K562 (cell line): ENCODE results near the gene ENTREP3. TPM values are rescaled to one million over a fixed set of nuclear protein-coding genes. Genes with fewer than 3 reads are reported as not detected.

Experiments
- ASH1L ChIP-seq: fragments of 450-650 bp; IDR thresholded peaks from 2 replicates; pipeline ENCODE4 v1.6.1; 2018; ENCODE audit warnings: borderline replicate concordance, mild to moderate bottlenecking, low read depth; ENCODE audit not compliant: partially characterized antibody
- BRD9 ChIP-seq: fragments of 450-650 bp; IDR thresholded peaks from 2 replicates; pipeline ENCODE4 v1.6.1; 2018; ENCODE audit warnings: low read depth; ENCODE audit not compliant: partially characterized antibody
- CBX1 ChIP-seq: sonication (generic); IDR thresholded peaks from 2 replicates; pipeline ENCODE4 v1.6.1; 2016; ENCODE audit warnings: antibody characterized with exemption, low read depth, mild to moderate bottlenecking
- FOXJ2 ChIP-seq: fragments of 200-800 bp; sonication (Bioruptor generic); IDR thresholded peaks from 2 replicates; pipeline ENCODE4 v1.6.1; 2016; ENCODE audit warnings: missing genetic modification characterization, missing compliant biosample characterization
- HDAC1 ChIP-seq, 2 experiments: fragments of 450-650 bp; IDR thresholded peaks; 2 replicates each; pipeline ENCODE4 v1.6.1; 2016 to 2017; ENCODE audit warnings: inconsistent platforms in 1 of 2, mild to moderate bottlenecking in 1 of 2, moderate library complexity in 1 of 2
- MTA1 ChIP-seq: fragments of 450-650 bp; IDR thresholded peaks from 2 replicates; pipeline ENCODE4 v1.6.1; 2017; ENCODE audit warnings: borderline replicate concordance
- MYBL2 ChIP-seq, 2 experiments: fragments of 450-650 bp in 1 of 2; sonication (generic) in 1 of 2; formaldehyde crosslinking in 1 of 2; IDR thresholded peaks; 2 replicates each; pipeline versions ENCODE4 v1.6.1 to v1.8.1; 2017 to 2022; ENCODE audit warnings: borderline replicate concordance in 1 of 2, inconsistent platforms in 1 of 2, low read depth in 1 of 2, mild to moderate bottlenecking in 1 of 2, missing genetic modification reagents in 1 of 2, moderate library complexity in 1 of 2
- NFIX ChIP-seq: fragments of 250-450 bp; sonication (Bioruptor Pico); IDR thresholded peaks from 2 replicates; pipeline ENCODE4 v1.4.0; 2020; ENCODE audit warnings: low read depth, mild to moderate bottlenecking, moderate library complexity
- NKRF ChIP-seq: fragments of 450-650 bp; IDR thresholded peaks from 2 replicates; pipeline ENCODE4 v1.6.1; 2016; ENCODE audit warnings: borderline replicate concordance
- NR3C1 ChIP-seq: sonication (generic); formaldehyde crosslinking; IDR thresholded peaks from 2 replicates; pipeline ENCODE4 v1.8.1; 2022; ENCODE audit warnings: missing genetic modification reagents
- PCBP2 ChIP-seq: fragments of 200-400 bp; formaldehyde crosslinking; IDR thresholded peaks from 2 replicates; pipeline ENCODE4 v1.6.1; 2018; ENCODE audit warnings: low read length, low read depth, mild to moderate bottlenecking, moderate library complexity; ENCODE audit not compliant: poor library complexity, severe bottlenecking
- PURB ChIP-seq: sonication (generic); formaldehyde crosslinking; IDR thresholded peaks from 2 replicates; pipeline ENCODE4 v1.9.0; 2021; ENCODE audit warnings: low read depth, mild to moderate bottlenecking, missing genetic modification reagents
- SMARCA5 ChIP-seq: fragments of 450-650 bp; IDR thresholded peaks from 2 replicates; pipeline ENCODE4 v1.6.1; 2016
- SNRNP70 ChIP-seq: fragments of 200-400 bp; formaldehyde crosslinking; optimal IDR thresholded peaks from 2 replicates; pipeline ENCODE3; 2017; ENCODE audit warnings: low read depth, low read length
- SRSF1 ChIP-seq: fragments of 200-400 bp; formaldehyde crosslinking; IDR thresholded peaks from 2 replicates; pipeline ENCODE4 v1.6.1; 2017; ENCODE audit warnings: mild to moderate bottlenecking, low read depth, low read length, moderate library complexity
- STAT5A ChIP-seq: IDR thresholded peaks from 2 replicates; pipeline ENCODE4 v1.6.1; 2012; ENCODE audit warnings: low read length, inconsistent platforms, borderline replicate concordance
- TBL1XR1 ChIP-seq, 2 experiments: IDR thresholded peaks; 2 replicates each; pipeline ENCODE4 v1.6.1; 2012; ENCODE audit warnings: improper control_type of control experiment in 2 of 2, low read length in 2 of 2, mild to moderate bottlenecking in 1 of 2
- TCF7 ChIP-seq: sonication (generic); IDR thresholded peaks from 2 replicates; pipeline ENCODE4 v1.6.1; 2016; ENCODE audit warnings: antibody characterized with exemption, borderline replicate concordance
- ZBTB43 ChIP-seq: sonication (generic); formaldehyde crosslinking; IDR thresholded peaks from 2 replicates; pipeline ENCODE4 v1.8.0; 2023; ENCODE audit warnings: mild to moderate bottlenecking, missing genetic modification reagents
- ZBTB5 ChIP-seq: fragments of 450-650 bp; IDR thresholded peaks from 2 replicates; pipeline ENCODE4 v1.6.1; 2017; ENCODE audit warnings: antibody characterized with exemption
- ZNF184 ChIP-seq: sonication (generic); formaldehyde crosslinking; IDR thresholded peaks from 2 replicates; pipeline ENCODE4 v1.5.0; 2020; ENCODE audit warnings: missing genetic modification reagents
- ZNF551 ChIP-seq: fragments of 250-450 bp; sonication (Bioruptor Pico); IDR thresholded peaks from 2 replicates; pipeline ENCODE4 v1.5.0; 2021; ENCODE audit warnings: mild to moderate bottlenecking, moderate library complexity
- ZNF778 ChIP-seq: fragments of 450-650 bp; formaldehyde crosslinking; IDR thresholded peaks from 2 replicates; pipeline ENCODE4 v1.4.0; 2020; ENCODE audit warnings: mild to moderate bottlenecking, moderate library complexity
- ZSCAN32 ChIP-seq: fragments of 450-650 bp; formaldehyde crosslinking; IDR thresholded peaks from 2 replicates; pipeline ENCODE4 v1.4.0; 2020; ENCODE audit warnings: mild to moderate bottlenecking, moderate library complexity
- polyA plus RNA-seq, 8 experiments: library from polyadenylated mRNA; depleted of rRNA in 4 of 8; stranded (reverse) in 5 of 8; unstranded in 3 of 8; fragments of >200 nt; fragmentation: Nextera tagmentation in 2 of 8; fragmentation: Illumina TruSeq in 1 of 8; extraction: Ambion mirVana in 2 of 8; extraction: Trizol in 1 of 8; gene quantifications; 2 replicates each; pipeline versions ENCODE4 v1.2.1 to v1.2.3, GENCODE V29; 2011 to 2014; ENCODE audit warnings: inconsistent platforms in 1 of 8, missing spikeins in 1 of 8
- total RNA-seq, 7 experiments: library from RNA; depleted of rRNA in 6 of 7; stranded (reverse); fragments of >200 nt in 6 of 7; fragmentation: Illumina TruSeq in 2 of 7; extraction: Trizol in 2 of 7; gene quantifications; 2 replicates each; pipeline versions ENCODE4 v1.2.1 to v1.2.3, GENCODE V29; 2011 to 2021; ENCODE audit warnings: low replicate concordance in 1 of 7

ENTREP3 gene
- total and polyA plus RNA-seq, 9 of the 15 experiments (the other 6 are each of a cell fraction or from before 2014, with no cell fraction given): 1.9 to 41.8 (median 5.9) TPM

GRCh38 chr1:155226188-155226909 is 28.9 kb downstream of the ENTREP3 start (continued):
- TF ChIP-seq ZNF778 (no peak), ASH1L (peak; percentile 42), NKRF (no peak; the same call in 1 of the 2 replicates), MYBL2 (IDR thresholded peaks at IDR 0.05; ENCODE audit: low read depth) (0 out of 2 replicates have a peak, but pooled peaks have one; percentile 18), MYBL2 (CRISPR knock-in tag; IDR thresholded peaks at IDR 0.05; ENCODE audit: borderline replicate concordance) (no peak), ZBTB5 (peak; percentile 47; the same call in 1 of the 2 replicates), PCBP2 (no peak), NFIX (CRISPR knock-in tag) (no peak), PURB (no peak), FOXJ2 (tag) (0 out of 2 replicates have a peak, but pooled peaks have one; percentile 31), NR3C1 (no peak), SNRNP70 (no peak), HDAC1 (IDR thresholded peaks at IDR 0.05) (peak in 1 of 2 experiments; percentile 3; a peak in 2 of 4 replicates), SMARCA5 (peak; percentile 46; the same call in 1 of the 2 replicates), TBL1XR1 (IDR thresholded peaks at IDR 0.05; ENCODE audit: low read length in 2 of 2) (0 out of 4 replicates have a peak, but pooled peaks have one; percentile 8 to 32), CBX1 (no peak), TCF7 (no peak), SRSF1 (no peak), MTA1 (no peak; the same call in 1 of the 2 replicates), ZNF551 (no peak), ZSCAN32 (CRISPR knock-in tag) (no peak), ZNF184 (CRISPR knock-in tag) (no peak), BRD9 (peak; percentile 67), ZBTB43 (CRISPR knock-in tag) (no peak), STAT5A (no peak)
